ENCODE results near the gene R3HCC1L.

DNA sequence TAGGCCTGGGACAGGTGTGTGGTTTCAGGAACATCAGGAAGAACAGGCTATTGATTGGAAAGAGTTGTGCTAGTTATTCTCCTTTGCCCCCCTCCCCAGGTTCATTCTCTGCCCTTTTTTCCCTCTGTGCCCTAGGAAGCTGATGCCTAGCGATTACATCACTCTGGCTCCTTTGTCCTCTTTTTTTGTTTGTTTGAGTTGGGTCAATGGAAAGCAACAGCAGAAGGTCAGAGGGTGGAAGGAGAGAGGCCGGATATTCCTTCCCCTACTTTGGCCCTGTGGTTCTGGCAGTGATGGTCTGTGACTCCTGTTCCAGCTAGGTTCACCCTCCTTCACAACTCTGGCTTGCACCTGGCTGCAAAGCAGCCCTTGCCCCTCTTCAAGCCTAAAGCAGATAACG lies 114.7 kb downstream of the R3HCC1L start:
- TF ChIP-seq, protein P1, sequence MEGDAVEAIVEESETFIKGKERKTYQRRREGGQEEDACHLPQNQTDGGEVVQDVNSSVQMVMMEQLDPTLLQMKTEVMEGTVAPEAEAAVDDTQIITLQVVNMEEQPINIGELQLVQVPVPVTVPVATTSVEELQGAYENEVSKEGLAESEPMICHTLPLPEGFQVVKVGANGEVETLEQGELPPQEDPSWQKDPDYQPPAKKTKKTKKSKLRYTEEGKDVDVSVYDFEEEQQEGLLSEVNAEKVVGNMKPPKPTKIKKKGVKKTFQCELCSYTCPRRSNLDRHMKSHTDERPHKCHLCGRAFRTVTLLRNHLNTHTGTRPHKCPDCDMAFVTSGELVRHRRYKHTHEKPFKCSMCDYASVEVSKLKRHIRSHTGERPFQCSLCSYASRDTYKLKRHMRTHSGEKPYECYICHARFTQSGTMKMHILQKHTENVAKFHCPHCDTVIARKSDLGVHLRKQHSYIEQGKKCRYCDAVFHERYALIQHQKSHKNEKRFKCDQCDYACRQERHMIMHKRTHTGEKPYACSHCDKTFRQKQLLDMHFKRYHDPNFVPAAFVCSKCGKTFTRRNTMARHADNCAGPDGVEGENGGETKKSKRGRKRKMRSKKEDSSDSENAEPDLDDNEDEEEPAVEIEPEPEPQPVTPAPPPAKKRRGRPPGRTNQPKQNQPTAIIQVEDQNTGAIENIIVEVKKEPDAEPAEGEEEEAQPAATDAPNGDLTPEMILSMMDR (IDR thresholded peaks at IDR 0.05; ENCODE audit: insufficient read depth, low read length, poor library complexity, severe bottlenecking), result no peak
- TF ChIP-seq EZH2phosphoT487 (conservative IDR thresholded peaks at IDR 0.05; ENCODE audit: low read length), result no peak
